Measurements from ENCODE around the gene LHCGR. TPM values are rescaled to one million over a fixed set of nuclear protein-coding genes. Genes with fewer than 3 reads are reported as not detected.

LHCGR gene
- polyA plus RNA-seq (2013, experiment 1 of 2) = 0.04 TPM
- polyA plus RNA-seq (2013, experiment 2 of 2) = 0.04 TPM

GRCh38 chr2:48755473-48755872 lies at the start of gene LHCGR:
Gene LHCGR, minus strand, starts transcription at chr2:48755724. Its CDS starts 53 bp downstream, at chr2:48755671.
- H4K91ac ChIP-seq (ENCODE audit: low read depth, low read length, poor library complexity) = no peak within 1 kb of the TSS
- no peak for DNase-seq (ENCODE audit: low spot score)
- peak within 1 kb of the TSS; percentile 39 for H3K14ac ChIP-seq (ENCODE audit: low read length)
- peak within 1 kb of the TSS; percentile 66 for H2BK15ac ChIP-seq (ENCODE audit: low read length)
- peaks cover 0 to 3% of the 10 kb centered on the region in 2 donors for H3K9me3 ChIP-seq (replicated peaks in 1 of 2; ENCODE audit: control insufficient read depth in 2 of 2, insufficient read depth in 1 of 2, low read depth in 1 of 2, low read length in 2 of 2)
- peak within 1 kb of the TSS; percentile 87 for H3K4me2 ChIP-seq (ENCODE audit: insufficient read depth, low read length, poor library complexity, severe bottlenecking)
- H3K23ac ChIP-seq (ENCODE audit: low read depth, low read length, poor library complexity) = peak within 1 kb of the TSS; percentile 17
- H2AFZ ChIP-seq (ENCODE audit: low read length) = peak within 1 kb of the TSS; percentile 68
- no peaks in the 10 kb centered on the region for H3K79me1 ChIP-seq (ENCODE audit: low read depth, low read length)
- no peak within 1 kb of the TSS for H4K8ac ChIP-seq (ENCODE audit: low read depth, low read length)
- peak within 1 kb of the TSS; percentile 88 for H3K18ac ChIP-seq (ENCODE audit: low read length)
- no CpG with 5 or more reads among the region's 37 CpGs for WGBS, 2 donors (ENCODE audit: extremely low coverage in 2 of 2, insufficient read length in 2 of 2, insufficient replicate concordance in 1 of 2)
- peak within 1 kb of the TSS; percentile 69 for H2BK5ac ChIP-seq (ENCODE audit: low read length)
- H3K4ac ChIP-seq (ENCODE audit: low read length) = no peak within 1 kb of the TSS
- no peak within 1 kb of the TSS for H3K27ac ChIP-seq (replicated peaks; ENCODE audit: low read length)
- peaks cover 3 to 39% (median 13%) of the 10 kb centered on the region in 3 experiments for H3K27me3 ChIP-seq (ENCODE audit: control insufficient read depth in 3 of 3, insufficient read depth in 3 of 3, low read depth in 1 of 3, low read length in 3 of 3)
- H2AK5ac ChIP-seq (ENCODE audit: low read depth, low read length) = peak within 1 kb of the TSS; percentile 53
- H2BK120ac ChIP-seq (ENCODE audit: low read depth, low read length) = no peak within 1 kb of the TSS
- H3K4me1 ChIP-seq (ENCODE audit: control insufficient read depth in 2 of 2, insufficient read depth in 1 of 2, low read depth in 1 of 2, low read length in 2 of 2) = peaks cover 3 to 14% of the 10 kb centered on the region in 2 donors
- peak within 1 kb of the TSS in 1 of 2 donors; percentile 71 for H3K4me3 ChIP-seq (ENCODE audit: low read length in 2 of 2)
- H3K36me3 ChIP-seq (replicated peaks in 1 of 2; ENCODE audit: control insufficient read depth in 2 of 2, insufficient read depth in 2 of 2, low read length in 2 of 2) = no peaks in the 10 kb centered on the region
- H3K9ac ChIP-seq (ENCODE audit: low read depth, low read length, poor library complexity) = peak within 1 kb of the TSS; percentile 76
- H2BK12ac ChIP-seq (ENCODE audit: low read length) = peak within 1 kb of the TSS; percentile 53

- WGBS, 2 donors (ENCODE audit: extremely low coverage in 2 of 2, insufficient read length in 2 of 2, insufficient replicate concordance in 1 of 2) = no CpG with 5 or more reads among the region's 6 CpGs
- Histone ChIP-seq H3K9me3 (replicated peaks in 1 of 2; ENCODE audit: control insufficient read depth in 2 of 2, insufficient read depth in 1 of 2, low read depth in 1 of 2, low read length in 2 of 2) (no peaks in the 10 kb centered on the region), H2BK12ac (ENCODE audit: low read length) (no peak overlapping the region), H2BK120ac (ENCODE audit: low read depth, low read length) (no peak overlapping the region), H3K9ac (ENCODE audit: low read depth, low read length, poor library complexity) (no peak overlapping the region), H3K4me2 (ENCODE audit: insufficient read depth, low read length, poor library complexity, severe bottlenecking) (no peak overlapping the region), H3K4me3 (ENCODE audit: low read length in 2 of 2) (no peak overlapping the region), H2BK15ac (ENCODE audit: low read length) (no peak overlapping the region), H3K23ac (ENCODE audit: low read depth, low read length, poor library complexity) (no peak overlapping the region), H3K36me3 (replicated peaks in 1 of 2; ENCODE audit: control insufficient read depth in 2 of 2, insufficient read depth in 2 of 2, low read length in 2 of 2) (no peaks in the 10 kb centered on the region), H3K4me1 (ENCODE audit: control insufficient read depth in 2 of 2, insufficient read depth in 1 of 2, low read depth in 1 of 2, low read length in 2 of 2) (peaks cover 0 to 2% of the 10 kb centered on the region in 2 donors), H3K18ac (ENCODE audit: low read length) (no peak overlapping the region), H4K91ac (ENCODE audit: low read depth, low read length, poor library complexity) (no peak overlapping the region), H3K27ac (replicated peaks; ENCODE audit: low read length) (no peak overlapping the region), H4K8ac (ENCODE audit: low read depth, low read length) (no peak overlapping the region), H3K79me1 (ENCODE audit: low read depth, low read length) (no peaks in the 10 kb centered on the region), H3K14ac (ENCODE audit: low read length) (no peak overlapping the region), H2BK5ac (ENCODE audit: low read length) (no peak overlapping the region), H3K27me3 (ENCODE audit: control insufficient read depth in 3 of 3, insufficient read depth in 3 of 3, low read depth in 1 of 3, low read length in 3 of 3) (no peaks in the 10 kb centered on the region), H2AFZ (ENCODE audit: low read length) (no peak overlapping the region), H2AK5ac (ENCODE audit: low read depth, low read length) (no peak overlapping the region), H3K4ac (ENCODE audit: low read length) (no peak overlapping the region)
- DNase-seq (ENCODE audit: low spot score) = no peak
These were observed 44.1 kb upstream of the LHCGR start for GRCh38 chr2:48799601-48800000.

- Histone ChIP-seq H3K9ac (ENCODE audit: low read depth, low read length, poor library complexity) (no peak overlapping the region), H3K4me2 (ENCODE audit: insufficient read depth, low read length, poor library complexity, severe bottlenecking) (no peak overlapping the region), H3K23ac (ENCODE audit: low read depth, low read length, poor library complexity) (no peak overlapping the region), H4K8ac (ENCODE audit: low read depth, low read length) (no peak overlapping the region), H3K4me3 (ENCODE audit: low read length in 2 of 2) (no peak overlapping the region), H2BK5ac (ENCODE audit: low read length) (no peak overlapping the region), H3K18ac (ENCODE audit: low read length) (no peak overlapping the region), H3K4ac (ENCODE audit: low read length) (no peak overlapping the region), H2AFZ (ENCODE audit: low read length) (no peak overlapping the region), H4K91ac (ENCODE audit: low read depth, low read length, poor library complexity) (no peak overlapping the region), H3K27me3 (ENCODE audit: control insufficient read depth in 3 of 3, insufficient read depth in 3 of 3, low read depth in 1 of 3, low read length in 3 of 3) (no peaks in the 10 kb centered on the region), H2BK12ac (ENCODE audit: low read length) (no peak overlapping the region), H3K79me1 (ENCODE audit: low read depth, low read length) (no peaks in the 10 kb centered on the region), H2BK120ac (ENCODE audit: low read depth, low read length) (no peak overlapping the region), H2AK5ac (ENCODE audit: low read depth, low read length) (no peak overlapping the region), H3K14ac (ENCODE audit: low read length) (no peak overlapping the region), H3K9me3 (replicated peaks in 1 of 2; ENCODE audit: control insufficient read depth in 2 of 2, insufficient read depth in 1 of 2, low read depth in 1 of 2, low read length in 2 of 2) (no peaks in the 10 kb centered on the region), H3K27ac (replicated peaks; ENCODE audit: low read length) (no peak overlapping the region), H2BK15ac (ENCODE audit: low read length) (no peak overlapping the region), H3K36me3 (replicated peaks in 1 of 2; ENCODE audit: control insufficient read depth in 2 of 2, insufficient read depth in 2 of 2, low read length in 2 of 2) (no peaks in the 10 kb centered on the region), H3K4me1 (ENCODE audit: control insufficient read depth in 2 of 2, insufficient read depth in 1 of 2, low read depth in 1 of 2, low read length in 2 of 2) (peaks cover 6 to 7% of the 10 kb centered on the region in 2 donors)
- WGBS, 2 donors (ENCODE audit: extremely low coverage in 2 of 2, insufficient read length in 2 of 2, insufficient replicate concordance in 1 of 2) = no CpG with 5 or more reads among the region's 2 CpGs
- DNase-seq (ENCODE audit: low spot score) = no peak
These were observed 39.5 kb upstream of the LHCGR start for GRCh38 chr2:48795065-48795464.

GRCh38 chr2:48793671-48794070 lies 38.1 kb upstream of the LHCGR start:
- no CpG with 5 or more reads among the region's 5 CpGs for WGBS, 2 donors (ENCODE audit: extremely low coverage in 2 of 2, insufficient read length in 2 of 2, insufficient replicate concordance in 1 of 2)
- H3K4me1 ChIP-seq (ENCODE audit: control insufficient read depth in 2 of 2, insufficient read depth in 1 of 2, low read depth in 1 of 2, low read length in 2 of 2) = peaks cover 4 to 7% of the 10 kb centered on the region in 2 donors

More at GRCh38 chr2:48793671-48794070, 38.1 kb upstream of the LHCGR start:
- Histone ChIP-seq H3K9me3 (replicated peaks in 1 of 2; ENCODE audit: control insufficient read depth in 2 of 2, insufficient read depth in 1 of 2, low read depth in 1 of 2, low read length in 2 of 2) (no peaks in the 10 kb centered on the region), H2BK120ac (ENCODE audit: low read depth, low read length) (no peak overlapping the region), H2AFZ (ENCODE audit: low read length) (no peak overlapping the region), H3K23ac (ENCODE audit: low read depth, low read length, poor library complexity) (no peak overlapping the region), H2BK5ac (ENCODE audit: low read length) (no peak overlapping the region), H3K27ac (replicated peaks; ENCODE audit: low read length) (no peak overlapping the region), H3K4ac (ENCODE audit: low read length) (no peak overlapping the region), H3K79me1 (ENCODE audit: low read depth, low read length) (no peaks in the 10 kb centered on the region), H2AK5ac (ENCODE audit: low read depth, low read length) (no peak overlapping the region), H3K27me3 (ENCODE audit: control insufficient read depth in 3 of 3, insufficient read depth in 3 of 3, low read depth in 1 of 3, low read length in 3 of 3) (no peaks in the 10 kb centered on the region), H3K9ac (ENCODE audit: low read depth, low read length, poor library complexity) (no peak overlapping the region), H3K14ac (ENCODE audit: low read length) (no peak overlapping the region), H3K4me3 (ENCODE audit: low read length in 2 of 2) (no peak overlapping the region), H2BK12ac (ENCODE audit: low read length) (no peak overlapping the region), H3K36me3 (replicated peaks in 1 of 2; ENCODE audit: control insufficient read depth in 2 of 2, insufficient read depth in 2 of 2, low read length in 2 of 2) (no peaks in the 10 kb centered on the region), H3K4me2 (ENCODE audit: insufficient read depth, low read length, poor library complexity, severe bottlenecking) (no peak overlapping the region), H4K91ac (ENCODE audit: low read depth, low read length, poor library complexity) (no peak overlapping the region), H2BK15ac (ENCODE audit: low read length) (no peak overlapping the region), H4K8ac (ENCODE audit: low read depth, low read length) (no peak overlapping the region), H3K18ac (ENCODE audit: low read length) (no peak overlapping the region)
- DNase-seq (ENCODE audit: low spot score) = no peak
